SU-DHL-6 (cell line): ENCODE measurements around the gene MMEL1.

ENCODE experiments used
- H2AFZ ChIP-seq: fragments of 200-600 bp; sonication (generic); 2 replicates; pipeline ENCODE4 v1.6.1; 2014; ENCODE audit warnings: low read depth, mild to moderate bottlenecking, moderate library complexity, mixed read lengths, antibody characterized with exemption, low read length; ENCODE audit not compliant: severe bottlenecking
- H3F3A ChIP-seq: fragments of 200-600 bp; shearing (Covaris generic); 2 replicates; pipeline ENCODE4 v1.6.0; 2016; ENCODE audit warnings: antibody characterized with exemption, mild to moderate bottlenecking; ENCODE audit not compliant: insufficient read depth
- H3K27ac ChIP-seq: fragments of 200-600 bp; sonication (generic); 2 replicates; pipeline ENCODE4 v1.5.1; 2016; ENCODE audit warnings: low read depth, mild to moderate bottlenecking, low read length, moderate library complexity, mixed read lengths
- H3K27me3 ChIP-seq: fragments of 200-600 bp; sonication (generic), shearing (Covaris generic); 2 replicates; pipeline ENCODE4 v1.6.0; 2014; ENCODE audit warnings: mild to moderate bottlenecking, low read length
- H3K36me3 ChIP-seq: fragments of 200-600 bp; sonication (generic); 2 replicates; pipeline ENCODE4 v1.6.1; 2014; ENCODE audit warnings: mild to moderate bottlenecking, low read length, mixed read lengths
- H3K4me2 ChIP-seq: fragments of 300-600, 200-600 bp; shearing (Covaris generic), sonication (generic); 2 replicates; pipeline ENCODE4 v1.6.0; 2014; ENCODE audit warnings: low read length, low read depth, mild to moderate bottlenecking; ENCODE audit not compliant: poor library complexity, severe bottlenecking
- H3K4me3 ChIP-seq: fragments of 200-600 bp; sonication (generic); 2 replicates; pipeline ENCODE4 v1.5.1; 2014; ENCODE audit warnings: antibody characterized with exemption, low read length, mild to moderate bottlenecking, mixed read lengths; ENCODE audit not compliant: insufficient read depth, poor library complexity, severe bottlenecking
- H3K79me2 ChIP-seq: fragments of 200-600 bp; sonication (generic); 2 replicates; pipeline ENCODE4 v1.6.1; 2014; ENCODE audit warnings: mild to moderate bottlenecking, low read length, moderate library complexity; ENCODE audit not compliant: insufficient read depth
- H3K9ac ChIP-seq: fragments of 200-600 bp; sonication (generic); 2 replicates; pipeline ENCODE4 v1.7.0; 2014; ENCODE audit warnings: mild to moderate bottlenecking, low read length
- H3K9me2 ChIP-seq: fragments of 200-600 bp; sonication (generic); replicated peaks from 2 replicates; pipeline ENCODE4 v1.6.1; 2014; ENCODE audit warnings: low read length; ENCODE audit not compliant: insufficient read depth
- H3K9me3 ChIP-seq: fragments of 200-600 bp; sonication (generic); 2 replicates; pipeline ENCODE4 v1.6.1; 2014; ENCODE audit warnings: low read length, mixed read lengths; ENCODE audit not compliant: insufficient read depth
- H4K20me1 ChIP-seq: fragments of 200-600 bp; sonication (generic); 2 replicates; pipeline ENCODE4 v1.6.1; 2014; ENCODE audit warnings: low read depth, mild to moderate bottlenecking, antibody characterized with exemption, low read length, moderate library complexity, mixed read lengths
- EZH2phosphoT487 ChIP-seq: fragments of 200-600 bp; sonication (generic), shearing (Covaris generic); conservative IDR thresholded peaks from 2 replicates; pipeline ENCODE4 v1.6.1; 2018; ENCODE audit warnings: mild to moderate bottlenecking, antibody characterized with exemption, low read length, moderate library complexity, mixed read lengths
- TF ChIP-seq, protein P1 (sequence below): fragments of 200-600 bp; sonication (generic); IDR thresholded peaks from one replicate; pipeline ENCODE4 v1.5.1; 2017; ENCODE audit warnings: antibody characterized with exemption, mild to moderate bottlenecking, low read length, moderate library complexity; ENCODE audit not compliant: insufficient read depth, poor library complexity, severe bottlenecking

MMEL1 gene

GRCh38 chr1:2605509-2606395, 27.1 kb downstream of the MMEL1 start:
- no peaks in the 10 kb centered on the region for H3K9me3 ChIP-seq
- H4K20me1 ChIP-seq, result no peaks in the 10 kb centered on the region
- no peak overlapping the region for H3K9ac ChIP-seq
- H3K79me2 ChIP-seq, result no peaks in the 10 kb centered on the region
- no peak overlapping the region for H2AFZ ChIP-seq
- H3K4me2 ChIP-seq, result no peak overlapping the region
- no peaks in the 10 kb centered on the region for H3K27me3 ChIP-seq
- no peak for TF ChIP-seq EZH2phosphoT487
- TF ChIP-seq, protein P1, sequence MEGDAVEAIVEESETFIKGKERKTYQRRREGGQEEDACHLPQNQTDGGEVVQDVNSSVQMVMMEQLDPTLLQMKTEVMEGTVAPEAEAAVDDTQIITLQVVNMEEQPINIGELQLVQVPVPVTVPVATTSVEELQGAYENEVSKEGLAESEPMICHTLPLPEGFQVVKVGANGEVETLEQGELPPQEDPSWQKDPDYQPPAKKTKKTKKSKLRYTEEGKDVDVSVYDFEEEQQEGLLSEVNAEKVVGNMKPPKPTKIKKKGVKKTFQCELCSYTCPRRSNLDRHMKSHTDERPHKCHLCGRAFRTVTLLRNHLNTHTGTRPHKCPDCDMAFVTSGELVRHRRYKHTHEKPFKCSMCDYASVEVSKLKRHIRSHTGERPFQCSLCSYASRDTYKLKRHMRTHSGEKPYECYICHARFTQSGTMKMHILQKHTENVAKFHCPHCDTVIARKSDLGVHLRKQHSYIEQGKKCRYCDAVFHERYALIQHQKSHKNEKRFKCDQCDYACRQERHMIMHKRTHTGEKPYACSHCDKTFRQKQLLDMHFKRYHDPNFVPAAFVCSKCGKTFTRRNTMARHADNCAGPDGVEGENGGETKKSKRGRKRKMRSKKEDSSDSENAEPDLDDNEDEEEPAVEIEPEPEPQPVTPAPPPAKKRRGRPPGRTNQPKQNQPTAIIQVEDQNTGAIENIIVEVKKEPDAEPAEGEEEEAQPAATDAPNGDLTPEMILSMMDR, result no peak
- H3F3A ChIP-seq, result no peaks in the 10 kb centered on the region
- H3K27ac ChIP-seq, result no peak overlapping the region
- no peaks in the 10 kb centered on the region for H3K9me2 ChIP-seq
- H3K4me3 ChIP-seq, result no peak overlapping the region
- no peaks in the 10 kb centered on the region for H3K36me3 ChIP-seq

GRCh38 chr1:2604844-2605508, 27.8 kb downstream of the MMEL1 start:
- Histone ChIP-seq H3K27ac (no peak overlapping the region), H3K36me3 (no peaks in the 10 kb centered on the region), H3K9ac (no peak overlapping the region), H3K4me2 (no peak overlapping the region), H3K4me3 (no peak overlapping the region), H3K27me3 (no peaks in the 10 kb centered on the region), H3F3A (no peaks in the 10 kb centered on the region), H3K9me3 (no peaks in the 10 kb centered on the region), H4K20me1 (no peaks in the 10 kb centered on the region), H3K79me2 (no peaks in the 10 kb centered on the region), H3K9me2 (no peaks in the 10 kb centered on the region), H2AFZ (no peak overlapping the region)
- no peak for TF ChIP-seq EZH2phosphoT487
- TF ChIP-seq, protein P1, result no peak

GRCh38 chr1:2604156-2604843, 28.5 kb downstream of the MMEL1 start:
- H3K27ac ChIP-seq, result no peak overlapping the region
- no peaks in the 10 kb centered on the region for H3K9me3 ChIP-seq
- no peak overlapping the region for H3K4me2 ChIP-seq
- H4K20me1 ChIP-seq, result no peaks in the 10 kb centered on the region
- no peaks in the 10 kb centered on the region for H3F3A ChIP-seq
- no peak overlapping the region for H3K9ac ChIP-seq
- TF ChIP-seq, protein P1, result no peak
- TF ChIP-seq EZH2phosphoT487, result no peak
- H3K36me3 ChIP-seq, result no peaks in the 10 kb centered on the region
- H3K9me2 ChIP-seq, result no peaks in the 10 kb centered on the region
- H3K4me3 ChIP-seq, result no peak overlapping the region
- H3K27me3 ChIP-seq, result no peaks in the 10 kb centered on the region
- H2AFZ ChIP-seq, result no peak overlapping the region
- no peaks in the 10 kb centered on the region for H3K79me2 ChIP-seq
